NCI-H2107 (cell line): ENCODE data around the gene SPRR2B.
"Not testable (repeated sequence)": the region's sequence is repeated elsewhere in the genome, so short reads cannot be mapped to it uniquely, and the experiment has no call there.

Experiments used
- DNase-seq: peaks from one replicate; lab custom pipeline; 2025; lab: John Stamatoyannopoulos, UW

SPRR2B gene

DNA sequence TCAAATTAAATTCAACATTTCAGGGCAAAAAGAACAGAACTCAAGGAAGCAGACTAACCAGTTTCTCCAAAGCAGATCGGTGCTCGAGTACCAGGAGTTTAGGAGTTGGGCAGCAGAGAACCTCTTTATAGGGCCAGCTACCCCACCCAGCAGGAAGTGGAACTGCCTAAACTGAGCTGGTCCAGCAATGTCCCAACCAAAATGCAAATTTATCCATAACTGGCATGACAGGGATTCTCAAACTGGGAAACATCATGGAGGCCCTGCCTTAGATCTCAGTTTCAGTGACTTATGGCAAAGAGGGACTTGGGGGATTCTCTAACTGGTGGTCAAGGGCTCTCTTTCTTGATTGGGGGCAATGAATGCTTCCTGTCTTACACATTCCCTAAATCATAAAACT lies at the start of gene SPRR2B:
Gene SPRR2B (minus strand): TSS at position 101 of the 400 bp plus-strand sequence. CDS start 772 bp downstream, outside the sequence.
- no peak for DNase-seq

DNA sequence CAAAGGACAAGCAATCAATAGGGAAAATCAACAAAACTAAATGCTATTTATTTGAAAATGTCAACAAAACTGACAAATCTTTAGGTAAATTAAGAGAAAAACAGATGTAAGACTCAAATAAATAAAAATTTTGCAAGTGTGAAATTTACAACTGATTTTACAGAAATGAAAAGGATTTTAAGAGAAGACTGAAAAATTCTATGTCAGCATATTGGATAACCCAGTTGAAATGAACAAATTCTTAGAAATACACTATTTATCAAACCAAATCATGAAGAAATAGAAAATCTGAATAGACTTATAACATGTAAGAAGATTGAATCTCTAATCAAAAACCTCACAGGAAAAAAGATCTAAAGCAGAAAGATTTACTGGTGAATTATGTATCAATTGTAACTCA lies 49.5 kb upstream of the SPRR2B start:
- DNase-seq, result no peak

DNA sequence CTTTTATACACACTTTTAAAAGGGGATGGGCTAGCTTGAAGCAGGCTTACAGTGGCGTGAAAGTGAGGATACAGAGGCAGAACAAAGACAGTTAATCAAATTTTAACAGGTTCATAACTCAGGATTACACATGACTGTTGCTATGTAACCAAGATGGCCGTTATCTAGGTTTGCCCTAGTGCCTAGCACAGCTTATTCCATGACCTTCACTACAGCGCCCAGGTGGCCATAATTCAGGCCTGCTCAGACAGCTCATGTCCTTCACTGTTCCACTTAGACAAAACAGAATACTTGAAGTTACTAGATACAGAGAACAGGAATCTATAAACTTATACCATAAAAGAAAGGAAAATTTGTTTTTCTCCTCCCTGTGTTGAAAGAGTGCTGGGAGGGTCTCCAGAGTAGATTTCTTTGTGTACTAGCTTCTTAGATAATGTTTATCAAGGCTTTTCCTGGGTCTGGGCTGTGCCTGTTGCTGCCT lies 48.1 kb upstream of the SPRR2B start:
- no peak for DNase-seq

DNA sequence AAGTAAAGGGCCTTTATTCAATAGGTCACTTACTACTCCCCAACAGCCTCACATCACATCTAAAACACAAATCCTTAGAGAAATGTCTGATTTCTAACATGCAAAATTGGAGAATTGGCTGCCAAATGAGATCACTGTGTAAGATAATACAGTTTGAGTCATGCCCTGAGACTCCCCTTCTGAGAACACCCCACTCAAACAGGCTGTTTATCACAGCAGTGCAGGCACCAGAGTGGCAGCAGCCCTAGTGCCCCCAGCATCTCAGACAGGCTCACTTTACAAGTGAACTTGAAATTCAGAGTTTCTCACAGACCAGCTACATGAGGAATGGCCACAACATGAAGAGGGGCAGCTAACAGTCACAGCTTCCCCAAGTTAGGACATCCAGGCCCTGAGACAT lies 43.9 kb upstream of the SPRR2B start:
- DNase-seq, result not testable (repeated sequence)

DNA sequence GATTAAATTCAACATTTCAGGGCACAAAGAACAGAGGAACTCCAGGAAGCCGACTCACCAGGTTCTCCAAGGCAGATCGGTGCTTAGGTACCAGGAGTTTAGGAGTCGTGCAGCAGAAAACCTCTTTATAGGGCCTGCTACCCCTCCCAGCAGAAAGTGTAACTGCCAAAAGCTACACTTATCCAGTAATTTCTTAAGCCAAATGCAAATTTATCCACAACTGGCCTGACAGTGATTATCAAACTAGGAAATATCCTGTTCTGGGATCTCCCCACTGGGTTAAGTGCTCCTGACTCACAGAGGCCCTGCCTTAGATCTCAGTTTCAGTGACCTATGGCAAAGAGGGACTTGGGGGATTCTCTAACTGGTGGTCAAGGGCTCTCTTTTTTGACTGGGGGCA lies 42.0 kb upstream of the SPRR2B start, which contains the start of gene SPRR2F:
Gene SPRR2F (minus strand): TSS at position 101 of the 400 bp plus-strand sequence. CDS start 783 bp downstream, outside the sequence.
- no peak for DNase-seq

DNA sequence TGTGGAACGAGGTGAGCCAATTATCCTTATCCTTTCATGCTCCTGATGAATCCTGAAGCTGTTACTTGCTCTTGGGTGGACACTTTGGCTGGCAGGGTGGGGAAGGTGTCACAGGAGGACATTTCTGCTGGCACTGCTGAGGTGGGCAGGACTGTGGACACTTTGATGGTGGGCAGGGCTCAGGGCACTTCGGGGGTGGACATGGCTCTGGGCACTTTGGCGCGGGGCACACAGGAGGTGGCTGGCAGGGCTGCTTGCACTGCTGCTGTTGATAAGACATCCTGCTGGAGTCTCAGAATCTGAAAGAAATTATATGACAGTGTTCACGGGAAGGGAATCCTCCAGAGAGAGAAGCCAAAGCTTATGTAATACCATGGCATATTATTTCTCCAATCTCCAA lies 41.0 kb upstream of the SPRR2B start:
- DNase-seq, result not testable (repeated sequence)

DNA sequence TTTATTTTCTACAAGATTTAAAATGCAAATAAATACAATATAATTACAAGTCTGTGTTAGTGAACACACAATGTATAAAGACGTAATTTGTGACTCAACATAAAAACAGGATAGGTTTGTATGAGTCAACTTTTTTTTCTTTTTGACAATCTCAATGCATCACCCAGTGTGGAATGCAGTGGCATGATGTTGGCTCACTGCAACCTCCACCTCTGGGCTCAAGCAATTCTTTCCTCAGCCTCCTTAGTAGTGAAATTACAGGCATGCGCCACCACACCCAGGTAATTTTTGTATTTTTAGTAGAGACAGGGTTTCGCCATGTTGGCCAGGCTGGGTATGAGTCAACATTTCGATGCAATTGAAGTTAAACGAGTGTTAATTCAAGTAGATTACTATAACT lies 28.8 kb upstream of the SPRR2B start:
- no peak for DNase-seq

DNA sequence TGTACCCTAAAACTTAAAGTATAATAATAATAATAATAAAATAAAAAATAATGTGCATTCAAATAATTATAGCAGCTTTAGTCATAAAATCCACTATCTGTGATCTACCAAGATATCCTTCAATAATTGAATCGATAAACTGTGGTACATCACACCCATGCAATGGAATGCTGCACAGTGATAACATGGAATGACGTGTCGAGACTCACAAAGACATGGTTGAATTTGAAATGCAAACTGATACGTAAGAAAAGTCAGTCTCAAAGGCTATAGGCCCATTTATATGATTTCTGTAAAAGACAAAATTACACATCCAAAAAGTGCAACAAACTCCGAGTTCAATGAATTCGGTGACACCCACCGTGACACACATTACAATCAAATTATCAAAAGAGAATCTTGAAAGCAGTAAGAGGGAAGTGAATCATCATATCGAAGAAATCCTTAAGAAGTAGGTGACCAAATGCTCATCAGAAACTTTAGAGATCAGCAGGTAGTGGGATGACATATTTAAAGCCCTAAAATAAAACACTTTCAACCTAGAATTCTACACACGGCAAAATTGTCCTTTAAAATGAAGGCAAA lies 28.1 kb upstream of the SPRR2B start:
- DNase-seq, result no peak

DNA sequence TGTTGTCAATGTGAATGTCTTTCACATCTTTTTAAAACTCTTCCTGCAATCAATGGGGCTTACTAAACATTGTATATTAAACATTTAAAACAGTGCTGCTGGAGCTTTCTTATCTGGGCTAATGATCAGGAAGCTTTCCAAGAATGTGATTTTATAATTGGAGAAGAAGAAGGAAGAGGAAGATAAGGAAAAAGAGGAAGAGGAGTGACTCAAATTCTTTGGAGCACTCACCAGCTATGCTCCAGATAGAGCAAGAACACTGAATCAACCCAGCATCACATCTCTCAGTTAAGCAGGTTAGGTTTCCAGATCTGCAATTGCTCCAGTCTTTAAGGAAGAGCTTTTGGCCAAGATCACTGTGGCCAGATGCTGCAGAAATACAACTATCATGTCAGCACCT lies 24.4 kb upstream of the SPRR2B start:
- DNase-seq, result no peak

DNA sequence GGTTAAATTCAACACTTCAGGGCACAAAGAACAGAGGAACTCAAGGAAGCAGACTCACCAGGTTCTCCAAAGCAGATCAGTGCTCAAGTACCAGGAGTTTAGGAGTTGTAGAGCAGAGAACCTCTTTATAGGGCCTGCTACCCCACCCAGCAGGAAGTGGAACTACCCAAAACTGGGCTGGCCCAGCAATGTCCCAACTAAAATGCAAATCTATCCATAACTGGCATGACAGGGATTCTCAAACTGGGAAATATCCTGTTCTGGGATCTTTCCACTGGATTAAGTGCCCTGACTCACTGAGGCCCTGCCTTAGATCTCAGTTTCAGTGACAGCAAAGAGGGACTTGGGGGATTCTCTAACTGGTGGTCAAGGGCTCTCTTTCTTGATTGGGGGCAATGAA lies 23.0 kb upstream of the SPRR2B start, which contains the start of gene SPRR2E:
Gene SPRR2E (minus strand): TSS at position 101 of the 400 bp plus-strand sequence. CDS start 775 bp downstream, outside the sequence.
- DNase-seq, result no peak

DNA sequence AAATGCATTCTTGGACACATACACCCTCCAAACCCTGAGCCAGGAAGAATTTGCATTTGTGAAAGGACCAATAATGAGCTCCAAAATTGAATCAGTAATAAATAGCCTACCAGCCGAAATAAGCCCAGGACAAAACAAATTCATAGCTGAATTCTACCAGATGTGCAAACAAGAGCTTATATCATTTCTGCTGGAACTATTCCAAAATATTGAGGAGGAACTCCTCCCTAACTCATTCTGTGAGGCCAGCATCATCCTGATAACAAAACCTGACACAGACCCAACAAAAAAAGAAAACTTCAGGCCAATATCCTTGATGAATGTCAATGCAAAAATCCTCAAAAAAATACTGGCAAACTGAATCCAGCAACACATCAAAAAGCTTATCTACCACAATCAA lies 16.2 kb upstream of the SPRR2B start:
- no peak for DNase-seq

DNA sequence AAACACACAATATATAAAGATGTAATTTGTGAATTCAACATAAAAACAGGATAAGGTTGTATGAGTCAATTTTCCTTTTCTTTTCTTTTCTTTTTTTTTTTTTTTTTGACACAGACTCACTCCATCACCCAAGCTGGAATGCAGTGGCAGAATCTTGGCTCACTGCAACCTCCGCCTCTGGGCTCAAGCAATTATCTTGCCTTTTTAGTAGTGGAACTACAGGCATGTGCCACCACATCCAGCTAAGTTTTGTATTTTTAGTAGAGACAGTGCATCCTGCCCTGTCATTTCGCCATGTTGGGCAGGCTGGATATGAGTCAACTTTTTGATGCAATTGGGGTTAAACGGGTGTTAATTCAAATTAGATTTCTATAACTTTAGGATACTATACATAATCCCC lies 10.3 kb upstream of the SPRR2B start:
- DNase-seq, result no peak

DNA sequence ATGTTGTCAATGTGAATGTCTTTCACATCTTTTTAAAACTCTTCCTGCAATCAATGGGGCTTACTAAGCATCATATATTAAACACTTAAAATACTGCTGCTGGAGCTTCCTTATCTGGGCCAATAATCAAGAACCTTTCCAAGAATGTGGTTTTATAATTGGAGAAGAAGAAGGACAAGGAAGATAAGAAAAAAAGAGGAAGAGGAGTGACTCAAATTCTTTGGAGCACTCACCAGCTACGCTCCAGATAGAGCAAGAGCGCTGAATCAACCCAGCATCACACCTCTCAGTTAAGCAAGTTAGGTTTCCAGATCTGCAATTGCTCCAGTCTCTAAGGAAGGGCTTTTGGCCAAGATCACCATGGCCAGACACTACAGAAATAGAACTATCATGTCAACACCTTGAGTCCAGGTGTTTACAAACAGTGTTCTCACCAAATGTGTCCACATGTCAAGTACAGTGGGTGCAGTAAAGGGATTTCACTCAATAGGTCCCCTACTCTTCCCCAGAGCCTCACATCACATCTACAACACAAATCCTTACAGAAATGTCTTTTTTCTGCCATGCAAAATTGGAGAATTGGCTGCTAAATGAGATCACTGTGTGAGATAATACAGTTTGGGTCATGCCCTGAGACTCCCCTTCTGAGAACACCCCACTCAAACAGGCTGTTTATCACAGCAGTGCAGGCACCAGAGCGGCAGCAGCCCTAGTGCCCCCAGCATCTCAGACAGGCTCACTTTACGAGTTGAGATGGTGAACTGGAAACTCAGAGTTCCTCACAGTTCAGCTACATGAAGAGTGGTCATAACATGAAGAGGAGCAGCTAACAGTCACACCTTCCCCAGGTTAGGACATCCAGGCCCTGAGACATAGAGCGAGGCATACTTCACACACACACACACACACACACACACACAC lies 1.7 kb upstream of the SPRR2B start:
- no peak for DNase-seq

DNA sequence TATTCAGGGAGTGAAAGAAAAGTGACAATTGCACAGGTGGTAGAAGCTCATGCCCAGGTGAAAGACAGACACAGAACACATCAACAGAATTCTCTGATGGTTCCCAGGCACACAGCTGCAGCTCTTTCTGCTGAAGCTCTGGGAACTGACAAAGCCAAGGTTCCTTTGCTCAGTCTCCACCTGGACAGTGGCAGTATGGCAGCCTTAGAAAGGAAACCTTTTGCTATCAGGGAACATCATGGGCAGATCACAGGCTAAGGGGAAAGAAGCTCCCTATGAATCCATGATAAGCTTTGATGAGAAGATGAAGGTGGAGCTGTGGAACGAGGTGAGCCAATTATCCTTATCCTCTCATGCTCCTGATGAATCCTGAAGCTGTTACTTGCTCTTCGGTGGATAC lies 1.2 kb downstream of the SPRR2B start:
- DNase-seq, result no peak

DNA sequence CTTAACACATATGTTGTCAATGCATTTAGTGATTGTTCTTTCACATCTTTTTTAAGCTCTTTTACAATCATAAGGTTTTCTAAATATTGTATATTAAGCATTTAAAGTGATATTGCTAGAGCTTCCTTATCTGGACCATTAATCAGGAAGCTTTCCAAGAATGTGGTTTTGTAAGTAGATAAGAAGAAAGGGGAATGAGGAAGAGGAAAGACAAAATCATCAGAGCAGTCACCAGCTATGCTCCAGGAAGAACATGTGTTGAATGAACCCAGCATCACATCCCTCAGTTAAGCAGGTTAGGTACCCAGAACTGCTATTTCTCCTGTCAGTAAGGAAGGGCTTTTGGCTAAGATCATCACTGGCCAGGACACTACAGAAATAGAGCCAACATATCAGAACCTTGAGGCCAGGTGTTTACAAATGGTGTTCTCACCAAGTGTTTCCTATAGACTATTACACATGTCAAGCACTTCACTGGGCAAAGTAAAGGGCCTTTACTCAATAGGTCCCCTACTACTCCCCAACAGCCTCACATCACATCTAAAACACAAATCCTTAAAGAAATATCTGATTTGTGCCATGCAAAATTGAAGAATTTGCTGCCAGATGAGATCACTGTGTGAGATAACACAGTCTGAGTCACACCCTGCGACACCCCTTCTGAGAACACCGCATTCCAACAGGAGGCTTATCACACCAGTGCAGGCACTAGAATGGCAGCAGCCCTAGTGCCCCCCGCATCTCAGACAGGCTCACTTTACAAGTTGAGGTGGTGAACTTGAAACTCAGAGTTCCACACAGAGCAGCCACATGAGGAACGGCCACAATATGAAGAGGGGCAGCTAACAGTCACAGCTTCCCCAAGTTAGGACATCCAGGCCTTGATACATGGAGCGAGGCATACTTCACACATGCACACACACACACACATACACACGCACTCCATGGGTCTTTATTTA lies 12.3 kb downstream of the SPRR2B start:
- DNase-seq, result no peak

DNA sequence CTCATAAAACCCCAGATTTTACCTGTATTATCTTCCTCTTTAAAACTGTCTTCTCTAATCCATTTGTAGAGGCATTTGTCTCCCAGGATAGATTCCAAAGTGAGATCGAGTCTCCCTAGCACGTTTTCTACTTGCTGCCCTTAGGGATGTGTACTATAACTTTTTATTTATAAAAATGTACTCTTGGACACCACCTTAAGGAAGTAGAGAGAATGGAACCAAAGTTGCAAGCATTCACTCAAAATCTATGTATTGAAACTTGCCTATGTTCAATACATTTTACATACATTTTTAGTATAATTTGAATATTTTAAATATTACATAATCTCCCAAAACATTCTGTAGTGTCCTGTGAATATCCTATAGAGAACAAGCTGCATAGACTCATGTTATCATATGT lies 13.3 kb downstream of the SPRR2B start:
- no peak for DNase-seq

DNA sequence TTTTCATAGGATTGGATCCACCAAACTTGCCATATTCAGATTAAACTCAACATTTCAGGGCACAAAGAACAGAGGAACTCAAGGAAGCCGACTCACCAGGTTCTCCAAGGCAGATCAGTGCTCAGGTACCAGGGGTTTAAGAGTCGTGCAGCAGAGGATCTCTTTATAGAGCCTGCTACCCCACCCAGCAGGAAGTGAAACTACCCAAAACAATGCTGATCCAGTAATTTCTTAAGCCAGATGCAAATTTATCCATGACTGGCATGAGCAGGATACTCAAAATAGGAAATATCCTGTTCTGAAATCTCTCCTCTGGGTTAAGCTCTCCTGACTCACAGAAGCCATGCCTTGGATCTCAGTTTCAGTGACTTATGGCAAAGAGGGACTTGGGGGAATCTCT lies 14.0 kb downstream of the SPRR2B start, which contains the start of gene SPRR2A:
Gene SPRR2A (minus strand): TSS at position 138 of the 400 bp plus-strand sequence. CDS start 777 bp downstream, outside the sequence.
- no peak for DNase-seq

DNA sequence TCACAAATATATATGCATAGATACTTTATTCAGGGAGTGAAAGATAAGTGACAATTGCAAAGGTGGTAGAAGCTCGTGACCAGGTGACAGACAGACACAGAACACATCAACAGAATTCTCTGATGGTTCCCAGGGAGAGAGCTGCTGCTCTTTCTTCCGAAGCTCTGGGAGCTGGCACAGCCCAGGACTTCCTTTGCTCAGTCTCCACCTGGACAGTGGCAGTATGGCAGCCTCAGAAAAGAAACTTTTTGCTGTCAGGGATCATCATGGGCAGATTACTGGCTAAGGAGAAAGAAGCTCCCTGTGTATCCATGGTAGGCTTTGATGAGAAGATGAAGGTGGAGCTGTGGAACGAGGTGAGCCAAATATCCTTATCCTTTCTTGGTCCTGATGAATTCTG lies 15.3 kb downstream of the SPRR2B start:
- not testable (repeated sequence) for DNase-seq

DNA sequence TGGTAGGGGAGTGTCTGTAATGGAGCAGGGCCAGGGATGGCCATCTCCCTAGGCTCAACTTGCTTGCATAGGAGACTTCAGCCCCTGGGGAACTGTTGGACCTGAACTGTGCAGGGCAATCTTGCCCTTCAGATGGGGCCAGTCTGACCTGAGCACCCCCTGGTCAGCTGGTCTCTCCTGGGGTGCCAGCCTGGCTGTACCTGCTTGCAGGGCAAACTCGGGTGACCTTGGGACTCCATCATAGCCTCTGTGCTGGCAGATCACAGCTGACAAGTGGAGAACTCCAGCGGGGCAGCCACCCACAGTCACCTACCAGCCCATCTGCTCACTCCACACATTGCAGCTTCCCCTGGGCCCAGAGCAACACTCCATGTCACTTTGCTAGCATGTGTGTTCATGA lies 22.2 kb downstream of the SPRR2B start:
- no peak for DNase-seq

DNA sequence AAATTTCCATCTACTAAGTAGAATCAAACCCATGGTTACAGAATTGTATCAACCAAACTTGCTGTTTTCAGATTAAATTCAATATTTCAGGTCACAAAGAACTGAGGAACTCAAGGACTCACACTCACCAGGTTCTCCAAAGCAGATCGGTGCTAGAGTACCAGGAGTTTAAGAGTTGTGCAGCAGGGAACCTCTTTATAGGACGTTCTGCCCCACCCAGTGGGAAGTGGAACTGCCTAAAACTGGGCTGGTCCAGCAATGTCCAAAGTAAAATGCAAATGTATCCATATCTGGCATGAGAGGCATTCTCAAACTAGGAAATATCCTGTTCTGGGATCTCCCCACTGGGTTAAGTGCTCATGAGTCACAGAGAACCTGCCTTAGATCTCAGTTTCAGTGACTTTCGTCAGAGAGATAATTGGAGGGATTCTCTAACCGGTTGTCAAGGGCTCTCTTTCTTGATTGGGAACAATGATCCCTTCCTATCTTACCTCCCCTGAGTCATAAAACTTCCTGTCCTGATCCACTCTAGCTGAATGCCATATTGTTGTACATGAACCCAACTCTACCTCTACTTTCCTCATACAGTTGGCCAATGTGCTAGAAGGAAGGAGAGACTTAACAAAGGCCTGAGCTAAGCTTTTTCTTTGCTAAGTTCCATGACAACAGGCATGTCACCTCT lies 30.3 kb downstream of the SPRR2B start, which contains the start of gene SPRR2D:
Gene SPRR2D (minus strand): TSS at position 171 of the 682 bp plus-strand sequence. CDS start 774 bp downstream, outside the sequence.
- no peak for DNase-seq

DNA sequence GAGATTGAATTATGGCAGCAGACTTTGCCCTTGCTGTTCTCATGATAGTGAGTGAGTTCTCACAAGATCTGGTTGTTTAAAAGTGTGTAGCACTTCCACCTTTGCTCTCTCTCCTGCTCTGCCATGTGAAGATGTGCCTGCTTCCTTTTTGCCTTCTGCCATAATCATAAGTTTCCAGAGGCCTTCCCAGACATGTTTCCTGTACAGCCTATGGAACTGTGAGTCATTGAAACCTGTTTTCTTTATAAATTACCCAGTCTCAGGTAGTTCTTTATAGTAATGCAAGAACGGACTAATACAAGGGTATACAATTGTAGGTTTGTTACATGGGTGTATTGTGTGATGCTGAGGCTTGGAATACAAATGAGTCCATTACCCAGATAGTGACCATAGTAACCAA lies 36.2 kb downstream of the SPRR2B start:
- no peak for DNase-seq
